ENCODE data around the gene PDE7B. TPM values are rescaled to one million over a fixed set of nuclear protein-coding genes. Genes with fewer than 3 reads are reported as not detected.
A peak's percentile ranks its signal among the peaks of the same experiment; 100 is the strongest.

The PDE7B gene
- total and polyA plus RNA-seq, 2 experiments from 2014 or later, result 3.1 to 6.8 TPM

GRCh38 chr6:136037876-136038460, 186.5 kb downstream of the PDE7B start:
- in situ Hi-C loops (cut with MboI), result no loop called here
- peak overlapping the region; percentile 92 for H3K4me2 ChIP-seq (ENCODE audit: unreplicated experiment)
- H3K4me1 ChIP-seq (ENCODE audit: insufficient read depth), result peaks cover 56% of the 10 kb centered on the region
- peak; percentile 78 for DNase-seq
- 29 to 32% methylated on average over 13 of the region's 13 CpGs for WGBS, 2 experiments (ENCODE audit: low coverage in 1 of 2, low lambda C conversion rate in 2 of 2, missing lambda C conversion rate in 2 of 2)
- H3K79me2 ChIP-seq (ENCODE audit: insufficient read depth), result peaks cover 51% of the 10 kb centered on the region
- peak overlapping the region; percentile 83 for H2AFZ ChIP-seq
- H3K27me3 ChIP-seq (replicated peaks; ENCODE audit: insufficient read depth), result no peaks in the 10 kb centered on the region
- peaks cover 36% of the 10 kb centered on the region for H3F3A ChIP-seq (ENCODE audit: insufficient read depth)
- H3K36me3 ChIP-seq (ENCODE audit: low read depth), result no peaks in the 10 kb centered on the region
- no peaks in the 10 kb centered on the region for H3K9me3 ChIP-seq (ENCODE audit: low read depth)
- TF ChIP-seq EZH2phosphoT487 (IDR thresholded peaks at IDR 0.05; ENCODE audit: insufficient read depth, low read depth), result no peak
- no peak for TF ChIP-seq EZH2 (IDR thresholded peaks at IDR 0.05; ENCODE audit: insufficient read depth, poor library complexity, severe bottlenecking)
- H3K9ac ChIP-seq, result peak overlapping the region; percentile 78
- H4K20me1 ChIP-seq (ENCODE audit: insufficient read depth), result no peaks in the 10 kb centered on the region
- H3K4me3 ChIP-seq, result peak overlapping the region; percentile 71
- peak overlapping the region; percentile 75 for H3K27ac ChIP-seq
- no peaks in the 10 kb centered on the region for H3K9me2 ChIP-seq (ENCODE audit: insufficient read depth)

GRCh38 chr6:136038531-136038930, 187.0 kb downstream of the PDE7B start:
- TF ChIP-seq EZH2 (IDR thresholded peaks at IDR 0.05; ENCODE audit: insufficient read depth, poor library complexity, severe bottlenecking), result no peak
- TF ChIP-seq EZH2phosphoT487 (IDR thresholded peaks at IDR 0.05; ENCODE audit: insufficient read depth, low read depth), result no peak
- in situ Hi-C loops (cut with MboI), result no loop called here
- H3K4me2 ChIP-seq (ENCODE audit: unreplicated experiment), result peak overlapping the region; percentile 92
- H3K27ac ChIP-seq, result peak overlapping the region; percentile 75
- no peaks in the 10 kb centered on the region for H3K27me3 ChIP-seq (replicated peaks; ENCODE audit: insufficient read depth)
- peak overlapping the region; percentile 71 for H3K4me3 ChIP-seq
- H3K9me2 ChIP-seq (ENCODE audit: insufficient read depth), result no peaks in the 10 kb centered on the region
- H4K20me1 ChIP-seq (ENCODE audit: insufficient read depth), result no peaks in the 10 kb centered on the region
- no peaks in the 10 kb centered on the region for H3K9me3 ChIP-seq (ENCODE audit: low read depth)
- H3K4me1 ChIP-seq (ENCODE audit: insufficient read depth), result peaks cover 56% of the 10 kb centered on the region
- peak overlapping the region; percentile 78 for H3K9ac ChIP-seq
- peaks cover 57% of the 10 kb centered on the region for H3K79me2 ChIP-seq (ENCODE audit: insufficient read depth)
- no peak for DNase-seq
- peak overlapping the region; percentile 83 for H2AFZ ChIP-seq
- H3F3A ChIP-seq (ENCODE audit: insufficient read depth), result peaks cover 36% of the 10 kb centered on the region
- H3K36me3 ChIP-seq (ENCODE audit: low read depth), result no peaks in the 10 kb centered on the region

GRCh38 chr6:136039185-136039584, 187.7 kb downstream of the PDE7B start:
- Histone ChIP-seq H3K9me2 (ENCODE audit: insufficient read depth) (no peaks in the 10 kb centered on the region), H3K27me3 (replicated peaks; ENCODE audit: insufficient read depth) (no peaks in the 10 kb centered on the region), H2AFZ (peak overlapping the region; percentile 24; the same call in 1 of the 2 replicates), H3K79me2 (ENCODE audit: insufficient read depth) (peaks cover 63% of the 10 kb centered on the region), H3F3A (ENCODE audit: insufficient read depth) (peaks cover 36% of the 10 kb centered on the region), H3K9me3 (ENCODE audit: low read depth) (no peaks in the 10 kb centered on the region), H3K4me2 (ENCODE audit: unreplicated experiment) (peak overlapping the region; percentile 92), H4K20me1 (ENCODE audit: insufficient read depth) (no peaks in the 10 kb centered on the region), H3K36me3 (ENCODE audit: low read depth) (no peaks in the 10 kb centered on the region), H3K4me3 (peak overlapping the region; percentile 71), H3K9ac (peak overlapping the region; percentile 78), H3K27ac (peak overlapping the region; percentile 75; the same call in 1 of the 2 replicates), H3K4me1 (ENCODE audit: insufficient read depth) (peaks cover 56% of the 10 kb centered on the region)
- TF ChIP-seq EZH2phosphoT487 (IDR thresholded peaks at IDR 0.05; ENCODE audit: insufficient read depth, low read depth), result no peak
- no peak for TF ChIP-seq EZH2 (IDR thresholded peaks at IDR 0.05; ENCODE audit: insufficient read depth, poor library complexity, severe bottlenecking)
- 86 to 87% methylated on average over 4 of the region's 4 CpGs for WGBS, 2 experiments (ENCODE audit: low coverage in 1 of 2, low lambda C conversion rate in 2 of 2, missing lambda C conversion rate in 2 of 2)
- peak; percentile 16 for DNase-seq
- in situ Hi-C loops (cut with MboI), result no loop called here

- in situ Hi-C loops (cut with MboI), result no loop called here
- 31 to 50% methylated on average over 1 of the region's 1 CpG for WGBS, 2 experiments (ENCODE audit: low coverage in 1 of 2, low lambda C conversion rate in 2 of 2, missing lambda C conversion rate in 2 of 2)
- Histone ChIP-seq H3K9me3 (ENCODE audit: low read depth) (no peaks in the 10 kb centered on the region), H2AFZ (peak overlapping the region; percentile 79), H3K27ac (peak overlapping the region; percentile 19), H3K27me3 (replicated peaks; ENCODE audit: insufficient read depth) (no peaks in the 10 kb centered on the region), H3K9ac (no peak overlapping the region), H3K36me3 (ENCODE audit: low read depth) (no peaks in the 10 kb centered on the region), H4K20me1 (ENCODE audit: insufficient read depth) (no peaks in the 10 kb centered on the region), H3K4me1 (ENCODE audit: insufficient read depth) (peaks cover 15% of the 10 kb centered on the region), H3K79me2 (ENCODE audit: insufficient read depth) (peaks cover 48% of the 10 kb centered on the region), H3K9me2 (ENCODE audit: insufficient read depth) (no peaks in the 10 kb centered on the region), H3F3A (ENCODE audit: insufficient read depth) (no peaks in the 10 kb centered on the region), H3K4me3 (no peak overlapping the region), H3K4me2 (ENCODE audit: unreplicated experiment) (peak overlapping the region; percentile 14)
- no peak for TF ChIP-seq EZH2 (IDR thresholded peaks at IDR 0.05; ENCODE audit: insufficient read depth, poor library complexity, severe bottlenecking)
- no peak for TF ChIP-seq EZH2phosphoT487 (IDR thresholded peaks at IDR 0.05; ENCODE audit: insufficient read depth, low read depth)
- DNase-seq, result no peak
Observed at GRCh38 chr6:136050475-136050874, 199.0 kb downstream of the PDE7B start.
